Panc1 (cell line): ENCODE data around the gene NDP. TPM values are rescaled to one million over a fixed set of nuclear protein-coding genes. Genes with fewer than 3 reads are reported as not detected.

Experiments
- ATAC-seq: fragments of 200-7000 bp; cut with Tn5 transposase; 2 replicates; pipeline ENCODE4 v1.9.1; 2020; ENCODE audit warnings: mild to moderate bottlenecking, moderate library complexity
- BruUV-seq: library from RNA; stranded (reverse); fragments of 400-500 nt; replicated peaks from 2 replicates; lab custom pipeline; 2021; lab: Mats Ljungman, UMichigan
- CTCF ChIA-PET: fragments of 300-600 bp; sonication (Branson Sonifier 250); formaldehyde crosslinking; loops from one replicate; lab custom pipeline; 2022; ENCODE audit warnings: antibody characterized with exemption; lab: Charles Lee
- POLR2A ChIA-PET: fragments of 300-600 bp; sonication (Branson Sonifier 250); formaldehyde crosslinking; loops from one replicate; lab custom pipeline; 2022; ENCODE audit warnings: antibody characterized with exemption; lab: Charles Lee
- DNase-seq: peaks from one replicate; pipeline ENCODE4 v3.0.0-alpha.2; 2010; ENCODE audit warnings: low read depth, low spot score
- H3K27ac ChIP-seq: 2 replicates; pipeline ENCODE4 v1.5.1; 2011; ENCODE audit warnings: mild to moderate bottlenecking, low read length, inconsistent platforms
- H3K27me3 ChIP-seq: fragments of 200-500 bp; sonication (Bioruptor generic); 2 replicates; pipeline ENCODE4 v1.6.0; 2014; ENCODE audit warnings: low read length, inconsistent platforms; ENCODE audit not compliant: control insufficient read depth, insufficient read depth
- H3K36me3 ChIP-seq: fragments of 200-500 bp; sonication (Bioruptor generic); 2 replicates; pipeline ENCODE4 v1.5.1; 2014; ENCODE audit warnings: inconsistent platforms, mild to moderate bottlenecking, low read length, moderate library complexity; ENCODE audit not compliant: control insufficient read depth, insufficient read depth
- H3K4me1 ChIP-seq: 2 replicates; pipeline ENCODE4 v1.5.1; 2011; ENCODE audit warnings: inconsistent platforms, mild to moderate bottlenecking, low read length, moderate library complexity; ENCODE audit not compliant: control insufficient read depth, insufficient read depth
- H3K4me3 ChIP-seq, 2 experiments: 2 replicates each; pipeline ENCODE4 v1.5.1; 2011 to 2012; ENCODE audit warnings: low read depth in 2 of 2, low read length in 2 of 2, mild to moderate bottlenecking in 2 of 2, inconsistent platforms in 1 of 2, moderate library complexity in 1 of 2
- H3K9me3 ChIP-seq: fragments of 200-500 bp; sonication (Bioruptor generic); 2 replicates; pipeline ENCODE4 v1.5.1; 2014; ENCODE audit warnings: low read depth, mild to moderate bottlenecking, inconsistent platforms, low read length, moderate library complexity; ENCODE audit not compliant: control insufficient read depth, insufficient read depth
- POLR2AphosphoS5 ChIP-seq: IDR thresholded peaks from 2 replicates; pipeline ENCODE4 v1.6.1; 2012; ENCODE audit warnings: mild to moderate bottlenecking, low read depth, low read length, moderate library complexity
- REST ChIP-seq, 2 experiments: IDR thresholded peaks; 2 replicates each; pipeline ENCODE4 v1.6.1; 2011 to 2012; ENCODE audit warnings: low read depth in 2 of 2, control low read depth in 1 of 2, low read length in 1 of 2, mild to moderate bottlenecking in 1 of 2, moderate library complexity in 1 of 2; ENCODE audit not compliant: insufficient read depth in 1 of 2
- SIN3A ChIP-seq: IDR thresholded peaks from 2 replicates; pipeline ENCODE4 v1.6.1; 2012; ENCODE audit warnings: low read depth, mild to moderate bottlenecking, low read length, moderate library complexity, borderline replicate concordance; ENCODE audit not compliant: insufficient read depth
- TCF7L2 ChIP-seq: IDR thresholded peaks from 2 replicates; pipeline ENCODE4 v1.6.1; 2011; ENCODE audit warnings: mild to moderate bottlenecking, low read depth, low read length, inconsistent platforms
- in situ Hi-C: cut with HindIII; loops from 2 replicates; pipeline ENCODE4 v1.10.0; 2016; ENCODE audit warnings: low sequenced_read_pairs, low pct_unique_long_range_greater_than_20kb
- intact Hi-C: fragments of 100-400 bp; cut with micrococcal nuclease; formaldehyde crosslinking; loops from one replicate; pipeline ENCODE4 v1.10.0; 2022; ENCODE audit not compliant: unreplicated experiment
- total RNA-seq: library from RNA; stranded (reverse); gene quantifications from one replicate; pipeline ENCODE4 v1.2.1, GENCODE V29; 2021; ENCODE audit not compliant: unreplicated experiment
- TF ChIP-seq, protein P1 (sequence below): fragments of 450-650 bp; IDR thresholded peaks from 2 replicates; pipeline ENCODE4 v1.5.1; 2017; ENCODE audit warnings: mild to moderate bottlenecking

Gene NDP
- total RNA-seq, 1 experiment from 2014 or later = not detected

DNA sequence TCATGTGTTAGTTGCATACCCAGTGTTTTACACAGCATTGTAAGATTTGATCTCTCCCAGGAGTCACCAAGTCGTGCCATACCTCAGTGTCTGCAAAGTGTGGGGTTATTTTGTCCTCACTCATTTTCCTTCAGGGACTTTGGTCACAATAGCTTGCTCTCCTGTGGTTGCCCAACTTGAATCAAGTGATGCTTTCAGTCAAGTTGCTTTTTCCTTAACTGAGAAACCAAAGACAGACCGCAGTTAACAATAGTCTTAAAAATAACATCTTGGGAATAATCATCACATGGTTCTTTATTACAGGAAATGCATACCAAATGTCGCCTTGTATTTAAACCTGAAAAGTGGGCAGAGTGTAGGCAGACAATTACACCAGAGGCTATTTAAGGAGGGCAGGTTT is 44.5 kb upstream of the NDP start:
- Histone ChIP-seq H3K4me1 (no peaks in the 10 kb centered on the region), H3K27ac (no peak overlapping the region), H3K4me3 (no peak overlapping the region), H3K9me3 (no peaks in the 10 kb centered on the region), H3K27me3 (no peaks in the 10 kb centered on the region), H3K36me3 (no peaks in the 10 kb centered on the region)
- ATAC-seq (no peak), DNase-seq (no peak)
- ChIA-PET CTCF (no interaction called here), POLR2A (no interaction called here)
- no peak for TF ChIP-seq SIN3A
- no peak for TF ChIP-seq REST (IDR thresholded peaks at IDR 0.05; ENCODE audit: insufficient read depth in 1 of 2, low read depth in 2 of 2, low read length in 1 of 2)
- TF ChIP-seq, protein P1, sequence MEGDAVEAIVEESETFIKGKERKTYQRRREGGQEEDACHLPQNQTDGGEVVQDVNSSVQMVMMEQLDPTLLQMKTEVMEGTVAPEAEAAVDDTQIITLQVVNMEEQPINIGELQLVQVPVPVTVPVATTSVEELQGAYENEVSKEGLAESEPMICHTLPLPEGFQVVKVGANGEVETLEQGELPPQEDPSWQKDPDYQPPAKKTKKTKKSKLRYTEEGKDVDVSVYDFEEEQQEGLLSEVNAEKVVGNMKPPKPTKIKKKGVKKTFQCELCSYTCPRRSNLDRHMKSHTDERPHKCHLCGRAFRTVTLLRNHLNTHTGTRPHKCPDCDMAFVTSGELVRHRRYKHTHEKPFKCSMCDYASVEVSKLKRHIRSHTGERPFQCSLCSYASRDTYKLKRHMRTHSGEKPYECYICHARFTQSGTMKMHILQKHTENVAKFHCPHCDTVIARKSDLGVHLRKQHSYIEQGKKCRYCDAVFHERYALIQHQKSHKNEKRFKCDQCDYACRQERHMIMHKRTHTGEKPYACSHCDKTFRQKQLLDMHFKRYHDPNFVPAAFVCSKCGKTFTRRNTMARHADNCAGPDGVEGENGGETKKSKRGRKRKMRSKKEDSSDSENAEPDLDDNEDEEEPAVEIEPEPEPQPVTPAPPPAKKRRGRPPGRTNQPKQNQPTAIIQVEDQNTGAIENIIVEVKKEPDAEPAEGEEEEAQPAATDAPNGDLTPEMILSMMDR = no peak
- in situ Hi-C loops = no loop called here
- BruUV-seq = no TSS peak
- intact Hi-C loops = no loop called here

DNA sequence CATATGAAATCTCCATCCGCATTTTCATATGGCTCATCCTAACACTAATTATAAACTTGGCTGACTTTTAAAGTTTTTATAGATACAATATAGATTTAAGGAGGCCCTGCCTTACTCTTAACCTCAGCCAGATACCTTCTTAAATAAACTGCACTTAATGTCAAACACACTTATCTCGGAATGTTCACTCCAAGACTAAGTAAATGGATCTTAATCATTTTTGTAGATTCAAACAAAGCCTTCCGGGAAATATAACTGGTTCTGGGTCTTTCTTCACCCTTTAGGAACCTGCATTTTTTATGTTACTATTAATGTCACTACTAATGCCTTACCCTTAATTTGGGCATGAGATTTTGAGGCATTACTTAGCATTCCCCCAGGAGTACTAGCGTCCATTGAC is 43.7 kb upstream of the NDP start:
- no peak for TF ChIP-seq REST (IDR thresholded peaks at IDR 0.05; ENCODE audit: insufficient read depth in 1 of 2, low read depth in 2 of 2, low read length in 1 of 2)
- no peak for TF ChIP-seq SIN3A
- no peak for TF ChIP-seq POLR2AphosphoS5
- no peak for TF ChIP-seq TCF7L2
- TF ChIP-seq, protein P1 = no peak
- Histone ChIP-seq H3K36me3 (no peaks in the 10 kb centered on the region), H3K27me3 (no peaks in the 10 kb centered on the region), H3K9me3 (no peaks in the 10 kb centered on the region), H3K4me1 (no peaks in the 10 kb centered on the region), H3K4me3 (no peak overlapping the region), H3K27ac (no peak overlapping the region)
- ChIA-PET CTCF (no interaction called here), POLR2A (no interaction called here)
- DNase-seq (no peak), ATAC-seq (no peak)
- intact Hi-C loops = no loop called here
- in situ Hi-C loops = no loop called here
- BruUV-seq = no TSS peak
